MCF 10A (cell line): ENCODE results near the gene ST6GALNAC4. TPM values are rescaled to one million over a fixed set of nuclear protein-coding genes. Genes with fewer than 3 reads are reported as not detected.

ENCODE experiments used
- BruUV-seq: library from RNA; stranded (reverse); fragments of 400-500 nt; replicated peaks from 2 replicates; lab custom pipeline; 2021; lab: Mats Ljungman, UMichigan
- CTCF ChIA-PET: fragments of 300-600 bp; sonication (Branson Sonifier 250); formaldehyde crosslinking; extraction: SDS; loops from one replicate; lab custom pipeline; 2021; ENCODE audit warnings: antibody characterized with exemption, inconsistent platforms; lab: Yijun Ruan, JAX
- POLR2A ChIA-PET: fragments of 300-600, 350-650 bp; sonication (Branson Sonifier 250); formaldehyde crosslinking; extraction: SDS; loops from one replicate; lab custom pipeline; 2020; ENCODE audit warnings: antibody characterized with exemption, inconsistent platforms; lab: Yijun Ruan, JAX
- DNase-seq: peaks from one replicate; pipeline ENCODE4 v3.0.0-alpha.2; 2018; ENCODE audit not compliant: unreplicated experiment
- H3K27ac Mint-ChIP-seq: one replicate; pipeline ENCODE4 v1.8.0; 2022; ENCODE audit warnings: mild to moderate bottlenecking, low read depth, mixed read lengths; ENCODE audit not compliant: unreplicated experiment
- H3K27me3 Mint-ChIP-seq: one replicate; pipeline ENCODE4 v1.8.0; 2022; ENCODE audit warnings: mixed read lengths; ENCODE audit not compliant: insufficient read depth, unreplicated experiment
- H3K36me3 Mint-ChIP-seq: one replicate; pipeline ENCODE4 v1.8.0; 2022; ENCODE audit warnings: mild to moderate bottlenecking, moderate library complexity, mixed read lengths; ENCODE audit not compliant: insufficient read depth, unreplicated experiment
- H3K4me1 Mint-ChIP-seq: one replicate; pipeline ENCODE4 v1.8.0; 2022; ENCODE audit warnings: mixed read lengths; ENCODE audit not compliant: insufficient read depth, unreplicated experiment
- H3K4me3 Mint-ChIP-seq: one replicate; pipeline ENCODE4 v1.8.0; 2022; ENCODE audit warnings: mild to moderate bottlenecking, moderate library complexity, mixed read lengths; ENCODE audit not compliant: unreplicated experiment
- H3K9me3 Mint-ChIP-seq: one replicate; pipeline ENCODE4 v1.8.0; 2022; ENCODE audit warnings: mixed read lengths; ENCODE audit not compliant: unreplicated experiment
- intact Hi-C: fragments of 100-400 bp; cut with micrococcal nuclease; formaldehyde crosslinking; loops from 2 replicates; pipeline ENCODE4 v1.14.1; 2022
- total RNA-seq: library from RNA; stranded (reverse); gene quantifications from 2 replicates; pipeline ENCODE4 v1.2.3, GENCODE V29; 2022
- TF ChIP-seq, protein P1 (sequence below): fragments of 200-600 bp; IDR thresholded peaks from one replicate; pipeline ENCODE4 v1.8.0; 2022; ENCODE audit warnings: antibody characterized with exemption, mild to moderate bottlenecking; ENCODE audit not compliant: unreplicated experiment

The ST6GALNAC4 gene
- total RNA-seq, 1 experiment from 2014 or later: 39.5 TPM

GRCh38 chr9:127943731-127944144, 26.9 kb upstream of the ST6GALNAC4 start:
- Mint-ChIP-seq H3K36me3 (peaks cover 9% of the 10 kb centered on the region), H3K9me3 (no peaks in the 10 kb centered on the region), H3K27me3 (no peaks in the 10 kb centered on the region), H3K4me1 (peaks cover 11% of the 10 kb centered on the region), H3K4me3 (no peak overlapping the region), H3K27ac (no peak overlapping the region)
- TF ChIP-seq, protein P1, sequence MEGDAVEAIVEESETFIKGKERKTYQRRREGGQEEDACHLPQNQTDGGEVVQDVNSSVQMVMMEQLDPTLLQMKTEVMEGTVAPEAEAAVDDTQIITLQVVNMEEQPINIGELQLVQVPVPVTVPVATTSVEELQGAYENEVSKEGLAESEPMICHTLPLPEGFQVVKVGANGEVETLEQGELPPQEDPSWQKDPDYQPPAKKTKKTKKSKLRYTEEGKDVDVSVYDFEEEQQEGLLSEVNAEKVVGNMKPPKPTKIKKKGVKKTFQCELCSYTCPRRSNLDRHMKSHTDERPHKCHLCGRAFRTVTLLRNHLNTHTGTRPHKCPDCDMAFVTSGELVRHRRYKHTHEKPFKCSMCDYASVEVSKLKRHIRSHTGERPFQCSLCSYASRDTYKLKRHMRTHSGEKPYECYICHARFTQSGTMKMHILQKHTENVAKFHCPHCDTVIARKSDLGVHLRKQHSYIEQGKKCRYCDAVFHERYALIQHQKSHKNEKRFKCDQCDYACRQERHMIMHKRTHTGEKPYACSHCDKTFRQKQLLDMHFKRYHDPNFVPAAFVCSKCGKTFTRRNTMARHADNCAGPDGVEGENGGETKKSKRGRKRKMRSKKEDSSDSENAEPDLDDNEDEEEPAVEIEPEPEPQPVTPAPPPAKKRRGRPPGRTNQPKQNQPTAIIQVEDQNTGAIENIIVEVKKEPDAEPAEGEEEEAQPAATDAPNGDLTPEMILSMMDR: peak; percentile 91
- ChIA-PET POLR2A (interaction anchor here (0.6 to 4.0 kb wide), 6 partner anchors 22 to 123 kb away, joined by 3 to 19 read pairs (median 4); partner anchors contain the start of gene NAIF1), CTCF (interaction anchor here (0.5 to 10.2 kb wide), 37 partner anchors 11 to 1196 kb away, joined by 3 to 172 read pairs (median 4); partner anchors contain the start of gene EEIG1)
- intact Hi-C loops: loop anchor here (1.0 kb wide), 3 partner anchors 92 to 174 kb away; no protein-coding TSS in a partner anchor
- peak; percentile 73 for DNase-seq
- no TSS peak for BruUV-seq

GRCh38 chr9:127943011-127943662, 26.3 kb upstream of the ST6GALNAC4 start:
- no peak overlapping the region for H3K27ac Mint-ChIP-seq
- no peaks in the 10 kb centered on the region for H3K9me3 Mint-ChIP-seq
- intact Hi-C loops: loop anchor here (1.0 kb wide), 3 partner anchors 92 to 174 kb away; no protein-coding TSS in a partner anchor
- TF ChIP-seq, protein P1: no peak
- no peak for DNase-seq
- H3K27me3 Mint-ChIP-seq: no peaks in the 10 kb centered on the region
- BruUV-seq: no TSS peak
- ChIA-PET POLR2A (interaction anchor here (0.7 to 4.0 kb wide), 4 partner anchors 36 to 124 kb away, joined by 3 to 19 read pairs (median 5); partner anchors contain the start of gene NAIF1), CTCF (interaction anchor here (0.6 to 10.2 kb wide), 33 partner anchors 11 to 341 kb away, joined by 3 to 172 read pairs (median 4); partner anchors contain the start of gene EEIG1)
- H3K36me3 Mint-ChIP-seq: peaks cover 14% of the 10 kb centered on the region
- H3K4me1 Mint-ChIP-seq: peaks cover 11% of the 10 kb centered on the region
- H3K4me3 Mint-ChIP-seq: no peak overlapping the region

DNA sequence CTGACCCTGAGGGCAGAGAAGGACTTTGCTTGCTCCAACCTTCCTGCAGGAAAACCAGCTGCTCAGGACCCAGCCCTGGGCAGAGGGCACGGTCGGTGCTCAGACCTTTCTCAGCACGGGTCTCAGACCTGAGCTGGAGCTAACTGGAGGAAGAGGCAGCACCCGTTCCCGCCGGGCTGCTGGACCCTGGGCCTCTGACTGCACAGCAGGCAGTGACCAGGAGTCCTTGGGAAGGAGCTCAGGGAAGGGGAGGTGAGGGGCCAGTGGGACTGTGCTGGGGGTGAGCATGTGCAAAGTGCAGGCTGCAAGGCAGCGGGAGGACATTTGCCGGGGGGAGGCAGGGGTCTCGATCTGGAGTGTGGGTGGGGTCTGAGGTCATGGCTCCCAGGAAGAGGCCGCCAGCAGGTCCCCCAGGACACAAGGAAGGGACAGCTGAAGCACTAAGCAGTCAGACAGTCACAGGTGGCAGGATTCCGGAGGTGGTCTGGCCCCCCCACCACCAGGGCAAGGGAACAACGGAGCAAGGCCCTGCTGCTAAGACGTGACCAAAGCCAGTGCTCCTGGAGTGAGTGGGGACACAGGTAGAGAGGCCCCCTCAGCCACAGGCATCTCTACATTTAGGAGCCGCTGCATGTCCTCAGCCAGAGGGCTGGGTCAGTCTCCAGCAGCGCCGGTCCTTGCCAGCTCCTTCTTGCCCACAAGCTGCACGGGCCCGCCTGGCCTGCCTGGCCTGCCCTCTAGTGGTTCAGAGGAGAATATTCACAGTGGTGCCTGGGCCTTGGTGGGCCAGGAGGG, 25.6 kb upstream of the ST6GALNAC4 start:
- CTCF ChIA-PET: interaction anchor here (0.6 to 10.2 kb wide), 26 partner anchors 12 to 182 kb away, joined by 3 to 172 read pairs (median 4); partner anchors contain the start of gene CDK9
- Mint-ChIP-seq H3K4me3 (no peak overlapping the region), H3K27me3 (no peaks in the 10 kb centered on the region), H3K9me3 (no peaks in the 10 kb centered on the region), H3K27ac (no peak overlapping the region), H3K36me3 (peaks cover 20% of the 10 kb centered on the region), H3K4me1 (peaks cover 11% of the 10 kb centered on the region)
- TF ChIP-seq, protein P1: peak; percentile 87
- intact Hi-C loops: loop anchor here (1.0 kb wide), 3 partner anchors 93 to 175 kb away; no protein-coding TSS in a partner anchor
- BruUV-seq: no TSS peak
- peak; percentile 61 for DNase-seq
- POLR2A ChIA-PET: interaction anchor here (1.1 to 4.0 kb wide), 2 partner anchors 93 to 125 kb away, joined by 3 to 19 read pairs; partner anchors contain the start of gene NAIF1
